Karpas-422 (cell line): ENCODE data around the gene LYST. TPM values are rescaled to one million over a fixed set of nuclear protein-coding genes. Genes with fewer than 3 reads are reported as not detected.

Experiments used
- DNase-seq: peaks from one replicate; pipeline ENCODE4 v3.0.0-alpha.2; 2015
- H2AFZ ChIP-seq: fragments of 200-600 bp; sonication (generic); 2 replicates; pipeline ENCODE4 v1.6.1; 2014; ENCODE audit warnings: antibody characterized with exemption, low read length, mixed read lengths
- H3K27ac ChIP-seq: fragments of 200-600 bp; sonication (generic); 2 replicates; pipeline ENCODE4 v1.5.1; 2014; ENCODE audit warnings: mild to moderate bottlenecking, low read length, moderate library complexity
- H3K27me3 ChIP-seq: fragments of 200-600 bp; sonication (generic); 2 replicates; pipeline ENCODE4 v1.6.1; 2014; ENCODE audit warnings: low read length, mixed read lengths
- H3K36me3 ChIP-seq: fragments of 200-600 bp; sonication (generic); 2 replicates; pipeline ENCODE4 v1.6.1; 2014; ENCODE audit warnings: low read length, mixed read lengths; ENCODE audit not compliant: insufficient read depth
- H3K4me1 ChIP-seq: fragments of 200-600 bp; sonication (generic); 2 replicates; pipeline ENCODE4 v1.6.1; 2014; ENCODE audit warnings: mild to moderate bottlenecking, low read length, mixed read lengths
- H3K4me2 ChIP-seq: fragments of 200-600 bp; sonication (generic); 2 replicates; pipeline ENCODE4 v1.6.1; 2014; ENCODE audit warnings: low read length, low read depth, mild to moderate bottlenecking; ENCODE audit not compliant: poor library complexity, severe bottlenecking
- H3K4me3 ChIP-seq: fragments of 200-600 bp; sonication (generic); 2 replicates; pipeline ENCODE4 v1.5.1; 2014; ENCODE audit warnings: mild to moderate bottlenecking, antibody characterized with exemption, low read length, mixed read lengths
- H3K79me2 ChIP-seq: fragments of 200-600 bp; sonication (generic); 2 replicates; pipeline ENCODE4 v1.6.1; 2014; ENCODE audit warnings: mild to moderate bottlenecking, low read length, mixed read lengths
- H3K9ac ChIP-seq: fragments of 200-600 bp; sonication (generic); 2 replicates; pipeline ENCODE4 v1.6.0; 2014; ENCODE audit warnings: low read length
- H3K9me2 ChIP-seq: fragments of 200-600 bp; sonication (generic), shearing (Covaris generic); replicated peaks from 2 replicates; pipeline ENCODE4 v1.6.0; 2014; ENCODE audit warnings: mild to moderate bottlenecking, low read length, moderate library complexity; ENCODE audit not compliant: insufficient read depth
- H3K9me3 ChIP-seq: fragments of 300-700, 200-600 bp; sonication (generic); 2 replicates; pipeline ENCODE4 v1.6.1; 2014; ENCODE audit warnings: low read length, mixed read lengths
- H4K20me1 ChIP-seq: fragments of 200-600 bp; sonication (generic); 2 replicates; pipeline ENCODE4 v1.6.1; 2014; ENCODE audit warnings: mild to moderate bottlenecking, antibody characterized with exemption, low read length, low read depth; ENCODE audit not compliant: insufficient read depth
- total RNA-seq: library from RNA; depleted of rRNA; stranded (reverse); fragments of >200 nt; shearing (Covaris generic); gene quantifications from 2 replicates; pipeline ENCODE4 v1.2.3, GENCODE V29; 2014; ENCODE audit warnings: low replicate concordance

LYST gene
- total RNA-seq, 1 experiment from 2014 or later: 7.8 TPM

- Histone ChIP-seq H3K27ac (no peak overlapping the region), H3K4me2 (peak overlapping the region; percentile 99), H3K9me2 (no peaks in the 10 kb centered on the region), H3K4me3 (peak overlapping the region; percentile 73), H3K9ac (peak overlapping the region; percentile 80), H4K20me1 (no peaks in the 10 kb centered on the region), H3K9me3 (no peaks in the 10 kb centered on the region), H3K79me2 (no peaks in the 10 kb centered on the region), H2AFZ (peak overlapping the region; percentile 34), H3K27me3 (no peaks in the 10 kb centered on the region), H3K36me3 (no peaks in the 10 kb centered on the region), H3K4me1 (peaks cover 21% of the 10 kb centered on the region)
- peak; percentile 48 for DNase-seq
Measured at GRCh38 chr1:235865565-235866204, 1.0 kb downstream of the LYST start.

GRCh38 chr1:235864931-235865525 is 1.7 kb downstream of the LYST start:
- Histone ChIP-seq H3K36me3 (no peaks in the 10 kb centered on the region), H3K27ac (no peak overlapping the region), H3K4me3 (no peak overlapping the region), H3K4me1 (peaks cover 21% of the 10 kb centered on the region), H2AFZ (no peak overlapping the region), H4K20me1 (no peaks in the 10 kb centered on the region), H3K4me2 (no peak overlapping the region), H3K9ac (no peak overlapping the region), H3K27me3 (no peaks in the 10 kb centered on the region), H3K9me2 (no peaks in the 10 kb centered on the region), H3K79me2 (no peaks in the 10 kb centered on the region), H3K9me3 (no peaks in the 10 kb centered on the region)
- peak; percentile 25 for DNase-seq

- peaks cover 21% of the 10 kb centered on the region for H3K4me1 ChIP-seq
- H3K9ac ChIP-seq: no peak overlapping the region
- H3K9me3 ChIP-seq: no peaks in the 10 kb centered on the region
- H3K27ac ChIP-seq: no peak overlapping the region
- H3K4me2 ChIP-seq: no peak overlapping the region
- H2AFZ ChIP-seq: no peak overlapping the region
- no peak overlapping the region for H3K4me3 ChIP-seq
- no peaks in the 10 kb centered on the region for H3K36me3 ChIP-seq
- H3K9me2 ChIP-seq: no peaks in the 10 kb centered on the region
- no peak for DNase-seq
- H3K27me3 ChIP-seq: no peaks in the 10 kb centered on the region
- no peaks in the 10 kb centered on the region for H4K20me1 ChIP-seq
- no peaks in the 10 kb centered on the region for H3K79me2 ChIP-seq
Measured at GRCh38 chr1:235864469-235864868, 2.2 kb downstream of the LYST start.

GRCh38 chr1:235863699-235864093 is 3.0 kb downstream of the LYST start:
- H3K4me1 ChIP-seq: peaks cover 21% of the 10 kb centered on the region
- H2AFZ ChIP-seq: no peak overlapping the region
- no peak overlapping the region for H3K4me2 ChIP-seq
- no peaks in the 10 kb centered on the region for H4K20me1 ChIP-seq
- H3K4me3 ChIP-seq: no peak overlapping the region
- no peaks in the 10 kb centered on the region for H3K9me2 ChIP-seq
- no peaks in the 10 kb centered on the region for H3K79me2 ChIP-seq
- no peak overlapping the region for H3K9ac ChIP-seq
- H3K36me3 ChIP-seq: no peaks in the 10 kb centered on the region
- DNase-seq: no peak
- H3K27ac ChIP-seq: no peak overlapping the region
- no peaks in the 10 kb centered on the region for H3K9me3 ChIP-seq
- no peaks in the 10 kb centered on the region for H3K27me3 ChIP-seq

GRCh38 chr1:235861857-235862256 is 4.8 kb downstream of the LYST start:
- no peak overlapping the region for H3K9ac ChIP-seq
- H3K27ac ChIP-seq: no peak overlapping the region

GRCh38 chr1:235860829-235861228 is 5.9 kb downstream of the LYST start:
- Histone ChIP-seq H3K4me1 (peaks cover 4% of the 10 kb centered on the region), H4K20me1 (no peaks in the 10 kb centered on the region), H3K9me2 (no peaks in the 10 kb centered on the region), H3K4me2 (no peak overlapping the region), H3K9me3 (no peaks in the 10 kb centered on the region), H3K27ac (no peak overlapping the region), H3K9ac (no peak overlapping the region), H3K36me3 (no peaks in the 10 kb centered on the region), H2AFZ (no peak overlapping the region), H3K27me3 (no peaks in the 10 kb centered on the region), H3K79me2 (no peaks in the 10 kb centered on the region), H3K4me3 (no peak overlapping the region)
- DNase-seq: no peak

More at GRCh38 chr1:235861857-235862256, 4.8 kb downstream of the LYST start:
- no peaks in the 10 kb centered on the region for H3K27me3 ChIP-seq
- no peak for DNase-seq
- H3K4me1 ChIP-seq: peaks cover 8% of the 10 kb centered on the region
- H2AFZ ChIP-seq: no peak overlapping the region
- no peak overlapping the region for H3K4me3 ChIP-seq
- no peaks in the 10 kb centered on the region for H3K9me2 ChIP-seq
- H3K9me3 ChIP-seq: no peaks in the 10 kb centered on the region
- no peak overlapping the region for H3K4me2 ChIP-seq
- no peaks in the 10 kb centered on the region for H4K20me1 ChIP-seq
- no peaks in the 10 kb centered on the region for H3K79me2 ChIP-seq
- H3K36me3 ChIP-seq: no peaks in the 10 kb centered on the region

- no peaks in the 10 kb centered on the region for H3K9me3 ChIP-seq
- no peaks in the 10 kb centered on the region for H3K9me2 ChIP-seq
- no peaks in the 10 kb centered on the region for H3K79me2 ChIP-seq
- no peaks in the 10 kb centered on the region for H4K20me1 ChIP-seq
- no peaks in the 10 kb centered on the region for H3K27me3 ChIP-seq
- no peak overlapping the region for H3K27ac ChIP-seq
- H3K4me1 ChIP-seq: no peaks in the 10 kb centered on the region
- H3K4me2 ChIP-seq: no peak overlapping the region
- H2AFZ ChIP-seq: no peak overlapping the region
- H3K36me3 ChIP-seq: no peaks in the 10 kb centered on the region
- no peak overlapping the region for H3K4me3 ChIP-seq
- DNase-seq: no peak
- no peak overlapping the region for H3K9ac ChIP-seq
Measured at GRCh38 chr1:235859789-235860188, 6.9 kb downstream of the LYST start.

GRCh38 chr1:235858766-235859165 is 7.9 kb downstream of the LYST start:
- no peaks in the 10 kb centered on the region for H3K27me3 ChIP-seq
- H2AFZ ChIP-seq: no peak overlapping the region
- no peaks in the 10 kb centered on the region for H3K79me2 ChIP-seq
- H3K4me3 ChIP-seq: no peak overlapping the region
- no peak overlapping the region for H3K27ac ChIP-seq
- H3K4me2 ChIP-seq: no peak overlapping the region
- peak; percentile 4 for DNase-seq
- H3K9me2 ChIP-seq: no peaks in the 10 kb centered on the region
- H4K20me1 ChIP-seq: no peaks in the 10 kb centered on the region
- H3K36me3 ChIP-seq: no peaks in the 10 kb centered on the region
- no peaks in the 10 kb centered on the region for H3K4me1 ChIP-seq
- no peak overlapping the region for H3K9ac ChIP-seq
- no peaks in the 10 kb centered on the region for H3K9me3 ChIP-seq
